DMS53 treated with DMSO at 0.1 percent for 48 hours (cell line): ENCODE results near the gene HPD.
"Not testable (repeated sequence)": the region's sequence is repeated elsewhere in the genome, so short reads cannot be mapped to it uniquely, and the experiment has no call there.

ENCODE experiments used
- DNase-seq: peaks from one replicate; lab custom pipeline; 2025; ENCODE audit not compliant: unreplicated experiment; lab: John Stamatoyannopoulos, UW

The HPD gene

GRCh38 chr12:121800694-121801594, 57.7 kb downstream of the HPD start:
- peak; percentile 49 for DNase-seq

- peak; percentile 75 for DNase-seq
Observed at GRCh38 chr12:121799842-121800693, 58.6 kb downstream of the HPD start.

- DNase-seq: peak; percentile 69
Observed at GRCh38 chr12:121799156-121799841, 59.4 kb downstream of the HPD start.

- DNase-seq: no peak
Observed at GRCh38 chr12:121798787-121799155, 59.9 kb downstream of the HPD start.

GRCh38 chr12:121797937-121798786, 60.5 kb downstream of the HPD start:
- DNase-seq: no peak

- peak; percentile 92 for DNase-seq
Observed at GRCh38 chr12:121796855-121797751, 61.6 kb downstream of the HPD start.

GRCh38 chr12:121795034-121795968, 63.4 kb downstream of the HPD start:
- peak; percentile 58 for DNase-seq

GRCh38 chr12:121794534-121795033, 64.1 kb downstream of the HPD start:
- DNase-seq: no peak

- DNase-seq: peak; percentile 74
Observed at GRCh38 chr12:121793838-121794533, 64.7 kb downstream of the HPD start.

- DNase-seq: peak; percentile 41
Observed at GRCh38 chr12:121793440-121793837, 65.2 kb downstream of the HPD start, which contains the start of gene RHOF. Gene RHOF (minus strand): TSS chr12:121793688. CDS start chr12:121793633, 55 bp downstream.

GRCh38 chr12:121792607-121793439, 65.8 kb downstream of the HPD start:
- DNase-seq: no peak

GRCh38 chr12:121791671-121792551, 66.7 kb downstream of the HPD start:
- DNase-seq: no peak

GRCh38 chr12:121790785-121791184, 67.9 kb downstream of the HPD start:
- not testable (repeated sequence) for DNase-seq

GRCh38 chr12:121789800-121790728, 68.6 kb downstream of the HPD start:
- DNase-seq: no peak
